ENCODE results near the gene COQ10A. TPM values are rescaled to one million over a fixed set of nuclear protein-coding genes. Genes with fewer than 3 reads are reported as not detected.

The COQ10A gene
- polyA plus RNA-seq, 1 of the 3 experiments (the other 2 are of a cell fraction), result 42.2 TPM

DNA sequence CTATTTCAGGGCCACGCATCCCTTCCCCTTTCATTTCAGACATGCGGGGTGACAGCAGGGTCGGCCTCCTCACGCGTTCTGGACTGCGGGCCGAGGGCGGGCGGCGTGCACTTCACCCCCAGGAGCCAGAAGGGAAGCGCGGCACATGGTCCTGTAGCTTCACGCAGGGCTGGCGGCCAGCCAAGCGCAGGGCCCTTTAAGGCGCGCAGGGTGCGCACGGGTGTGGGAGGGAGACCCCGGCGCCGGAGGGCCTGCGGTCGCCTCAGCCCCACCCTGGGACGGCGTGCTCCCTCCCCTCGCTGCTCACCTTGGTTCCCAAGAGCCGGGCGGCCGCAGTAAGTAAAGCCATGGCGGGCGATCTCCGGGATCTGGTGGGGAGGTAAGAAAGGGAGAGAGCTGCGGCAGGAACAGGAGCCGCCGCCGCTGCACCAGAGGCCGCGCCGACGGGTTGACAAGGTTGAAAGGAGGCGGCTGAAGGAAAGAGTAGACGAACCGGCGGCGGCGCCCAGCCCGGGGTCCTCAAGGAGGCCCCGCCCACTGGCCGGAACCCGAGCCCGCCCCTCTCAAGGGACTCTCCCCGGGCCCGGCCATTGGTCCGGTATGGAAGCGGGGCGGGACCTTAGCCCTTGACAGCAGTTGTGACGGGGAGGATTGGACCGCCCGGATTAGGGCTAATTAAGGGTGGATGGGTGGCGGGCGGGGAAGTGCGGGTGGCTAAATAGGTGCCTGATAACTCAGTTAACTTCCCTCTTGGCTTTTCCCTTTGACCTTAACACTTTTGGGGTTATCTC is 33.3 kb downstream of the COQ10A start, which contains the start of gene CS:
CS (minus strand) TSS at position 478 of the 791 bp plus-strand sequence; CDS start at position 349, 129 bp downstream.
- H3F3A ChIP-seq (replicated peaks; ENCODE audit: insufficient read depth), result peaks cover 34% of the 10 kb centered on the region
- peak within 1 kb of the TSS; percentile 92 for H3K9ac ChIP-seq
- peak within 1 kb of the TSS; percentile 83 for H2AFZ ChIP-seq (ENCODE audit: low read depth)
- peaks cover 35% of the 10 kb centered on the region for H4K20me1 ChIP-seq (ENCODE audit: insufficient read depth)
- peak; percentile 97 for DNase-seq
- peaks cover 14 to 27% of the 10 kb centered on the region in 2 experiments; a peak in 2 of 4 replicates for H3K4me1 ChIP-seq (ENCODE audit: control insufficient read depth in 1 of 2, insufficient read depth in 2 of 2, low read depth in 1 of 2, low read length in 1 of 2)
- H3K79me2 ChIP-seq (ENCODE audit: insufficient read depth), result peaks cover 64% of the 10 kb centered on the region
- POLR2A ChIA-PET, result interaction anchor here (1.0 to 2.2 kb wide), 4 partner anchors 16 to 326 kb away, joined by 3 to 12 read pairs (median 4); partner anchors contain the start of genes CNPY2, COQ10A, RAB5B and STAT2
- no peaks in the 10 kb centered on the region for H3K9me2 ChIP-seq
- peak within 1 kb of the TSS; percentile 96 for H3K4me2 ChIP-seq
- H3K27ac ChIP-seq (ENCODE audit: low read depth in 2 of 2, low read length in 1 of 2), result peak within 1 kb of the TSS; percentile 83 to 85
- no peaks in the 10 kb centered on the region for H3K27me3 ChIP-seq (ENCODE audit: insufficient read depth)
- H3K9me3 ChIP-seq, result no peaks in the 10 kb centered on the region
- CTCF ChIA-PET, result interaction anchor here (0.6 to 1.6 kb wide), 4 partner anchors 13 to 277 kb away, joined by 3 to 5 read pairs (median 4); partner anchors contain the start of genes ANKRD52 and SMARCC2
- peaks cover 4 to 28% of the 10 kb centered on the region in 2 experiments for H3K36me3 ChIP-seq (replicated peaks in 1 of 2; ENCODE audit: control insufficient read depth in 1 of 2, insufficient read depth in 2 of 2, low read length in 1 of 2)
- H3K4me3 ChIP-seq (ENCODE audit: low read depth in 2 of 2, low read length in 1 of 2), result peak within 1 kb of the TSS; percentile 78 to 92
- WGBS (ENCODE audit: low lambda C conversion rate), result 2% methylated on average over 22 of the region's 63 CpGs
- no peak for TF ChIP-seq SMC3 (IDR thresholded peaks at IDR 0.05; ENCODE audit: low read depth, low read length)
- TF ChIP-seq, protein P1, sequence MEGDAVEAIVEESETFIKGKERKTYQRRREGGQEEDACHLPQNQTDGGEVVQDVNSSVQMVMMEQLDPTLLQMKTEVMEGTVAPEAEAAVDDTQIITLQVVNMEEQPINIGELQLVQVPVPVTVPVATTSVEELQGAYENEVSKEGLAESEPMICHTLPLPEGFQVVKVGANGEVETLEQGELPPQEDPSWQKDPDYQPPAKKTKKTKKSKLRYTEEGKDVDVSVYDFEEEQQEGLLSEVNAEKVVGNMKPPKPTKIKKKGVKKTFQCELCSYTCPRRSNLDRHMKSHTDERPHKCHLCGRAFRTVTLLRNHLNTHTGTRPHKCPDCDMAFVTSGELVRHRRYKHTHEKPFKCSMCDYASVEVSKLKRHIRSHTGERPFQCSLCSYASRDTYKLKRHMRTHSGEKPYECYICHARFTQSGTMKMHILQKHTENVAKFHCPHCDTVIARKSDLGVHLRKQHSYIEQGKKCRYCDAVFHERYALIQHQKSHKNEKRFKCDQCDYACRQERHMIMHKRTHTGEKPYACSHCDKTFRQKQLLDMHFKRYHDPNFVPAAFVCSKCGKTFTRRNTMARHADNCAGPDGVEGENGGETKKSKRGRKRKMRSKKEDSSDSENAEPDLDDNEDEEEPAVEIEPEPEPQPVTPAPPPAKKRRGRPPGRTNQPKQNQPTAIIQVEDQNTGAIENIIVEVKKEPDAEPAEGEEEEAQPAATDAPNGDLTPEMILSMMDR (IDR thresholded peaks at IDR 0.05), result no peak
- TF ChIP-seq EZH2phosphoT487 (IDR thresholded peaks at IDR 0.05; ENCODE audit: borderline replicate concordance, low read depth), result no peak
- TF ChIP-seq SIN3A (IDR thresholded peaks at IDR 0.05; ENCODE audit: borderline replicate concordance, low read depth, low read length), result peak; percentile 36
- TF ChIP-seq, protein P2, sequence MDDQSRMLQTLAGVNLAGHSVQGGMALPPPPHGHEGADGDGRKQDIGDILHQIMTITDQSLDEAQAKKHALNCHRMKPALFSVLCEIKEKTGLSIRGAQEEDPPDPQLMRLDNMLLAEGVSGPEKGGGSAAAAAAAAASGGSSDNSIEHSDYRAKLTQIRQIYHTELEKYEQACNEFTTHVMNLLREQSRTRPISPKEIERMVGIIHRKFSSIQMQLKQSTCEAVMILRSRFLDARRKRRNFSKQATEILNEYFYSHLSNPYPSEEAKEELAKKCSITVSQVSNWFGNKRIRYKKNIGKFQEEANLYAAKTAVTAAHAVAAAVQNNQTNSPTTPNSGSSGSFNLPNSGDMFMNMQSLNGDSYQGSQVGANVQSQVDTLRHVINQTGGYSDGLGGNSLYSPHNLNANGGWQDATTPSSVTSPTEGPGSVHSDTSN (IDR thresholded peaks at IDR 0.05), result peak; percentile 90
- peak; percentile 69 for TF ChIP-seq GABPA (IDR thresholded peaks at IDR 0.05; ENCODE audit: low read depth)
- peak; percentile 96 for TF ChIP-seq NFIC (IDR thresholded peaks at IDR 0.05; ENCODE audit: borderline replicate concordance)
- TF ChIP-seq, protein P3, sequence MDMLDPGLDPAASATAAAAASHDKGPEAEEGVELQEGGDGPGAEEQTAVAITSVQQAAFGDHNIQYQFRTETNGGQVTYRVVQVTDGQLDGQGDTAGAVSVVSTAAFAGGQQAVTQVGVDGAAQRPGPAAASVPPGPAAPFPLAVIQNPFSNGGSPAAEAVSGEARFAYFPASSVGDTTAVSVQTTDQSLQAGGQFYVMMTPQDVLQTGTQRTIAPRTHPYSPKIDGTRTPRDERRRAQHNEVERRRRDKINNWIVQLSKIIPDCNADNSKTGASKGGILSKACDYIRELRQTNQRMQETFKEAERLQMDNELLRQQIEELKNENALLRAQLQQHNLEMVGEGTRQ (IDR thresholded peaks at IDR 0.05; ENCODE audit: borderline replicate concordance, low read depth, low read length), result no peak
- TF ChIP-seq YY1 (IDR thresholded peaks at IDR 0.05; ENCODE audit: low read depth), result peak; percentile 41; the same call in 1 of the 2 replicates
- TF ChIP-seq FOXM1 (IDR thresholded peaks at IDR 0.05; ENCODE audit: low read depth), result no peak
- TF ChIP-seq ELF1 (IDR thresholded peaks at IDR 0.05), result no peak
- peak; percentile 70; the same call in 1 of the 2 replicates for TF ChIP-seq POLR2AphosphoS5 (IDR thresholded peaks at IDR 0.05; ENCODE audit: low read depth, low read length)
- peak; percentile 77; the same call in 1 of the 2 replicates for TF ChIP-seq TAF1 (IDR thresholded peaks at IDR 0.05; ENCODE audit: borderline replicate concordance, low read depth, low read length)
- TF ChIP-seq, protein P4, sequence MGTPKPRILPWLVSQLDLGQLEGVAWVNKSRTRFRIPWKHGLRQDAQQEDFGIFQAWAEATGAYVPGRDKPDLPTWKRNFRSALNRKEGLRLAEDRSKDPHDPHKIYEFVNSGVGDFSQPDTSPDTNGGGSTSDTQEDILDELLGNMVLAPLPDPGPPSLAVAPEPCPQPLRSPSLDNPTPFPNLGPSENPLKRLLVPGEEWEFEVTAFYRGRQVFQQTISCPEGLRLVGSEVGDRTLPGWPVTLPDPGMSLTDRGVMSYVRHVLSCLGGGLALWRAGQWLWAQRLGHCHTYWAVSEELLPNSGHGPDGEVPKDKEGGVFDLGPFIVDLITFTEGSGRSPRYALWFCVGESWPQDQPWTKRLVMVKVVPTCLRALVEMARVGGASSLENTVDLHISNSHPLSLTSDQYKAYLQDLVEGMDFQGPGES (IDR thresholded peaks at IDR 0.05; ENCODE audit: low read depth, low read length), result 0 out of 2 replicates have a peak, but pooled peaks have one; percentile 23
- TF ChIP-seq RAD21 (IDR thresholded peaks at IDR 0.05; ENCODE audit: low read length), result no peak
- TF ChIP-seq, protein P5, sequence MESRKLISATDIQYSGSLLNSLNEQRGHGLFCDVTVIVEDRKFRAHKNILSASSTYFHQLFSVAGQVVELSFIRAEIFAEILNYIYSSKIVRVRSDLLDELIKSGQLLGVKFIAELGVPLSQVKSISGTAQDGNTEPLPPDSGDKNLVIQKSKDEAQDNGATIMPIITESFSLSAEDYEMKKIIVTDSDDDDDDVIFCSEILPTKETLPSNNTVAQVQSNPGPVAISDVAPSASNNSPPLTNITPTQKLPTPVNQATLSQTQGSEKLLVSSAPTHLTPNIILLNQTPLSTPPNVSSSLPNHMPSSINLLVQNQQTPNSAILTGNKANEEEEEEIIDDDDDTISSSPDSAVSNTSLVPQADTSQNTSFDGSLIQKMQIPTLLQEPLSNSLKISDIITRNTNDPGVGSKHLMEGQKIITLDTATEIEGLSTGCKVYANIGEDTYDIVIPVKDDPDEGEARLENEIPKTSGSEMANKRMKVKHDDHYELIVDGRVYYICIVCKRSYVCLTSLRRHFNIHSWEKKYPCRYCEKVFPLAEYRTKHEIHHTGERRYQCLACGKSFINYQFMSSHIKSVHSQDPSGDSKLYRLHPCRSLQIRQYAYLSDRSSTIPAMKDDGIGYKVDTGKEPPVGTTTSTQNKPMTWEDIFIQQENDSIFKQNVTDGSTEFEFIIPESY (IDR thresholded peaks at IDR 0.05; ENCODE audit: borderline replicate concordance, low read depth), result no peak
- TF ChIP-seq, protein P6, sequence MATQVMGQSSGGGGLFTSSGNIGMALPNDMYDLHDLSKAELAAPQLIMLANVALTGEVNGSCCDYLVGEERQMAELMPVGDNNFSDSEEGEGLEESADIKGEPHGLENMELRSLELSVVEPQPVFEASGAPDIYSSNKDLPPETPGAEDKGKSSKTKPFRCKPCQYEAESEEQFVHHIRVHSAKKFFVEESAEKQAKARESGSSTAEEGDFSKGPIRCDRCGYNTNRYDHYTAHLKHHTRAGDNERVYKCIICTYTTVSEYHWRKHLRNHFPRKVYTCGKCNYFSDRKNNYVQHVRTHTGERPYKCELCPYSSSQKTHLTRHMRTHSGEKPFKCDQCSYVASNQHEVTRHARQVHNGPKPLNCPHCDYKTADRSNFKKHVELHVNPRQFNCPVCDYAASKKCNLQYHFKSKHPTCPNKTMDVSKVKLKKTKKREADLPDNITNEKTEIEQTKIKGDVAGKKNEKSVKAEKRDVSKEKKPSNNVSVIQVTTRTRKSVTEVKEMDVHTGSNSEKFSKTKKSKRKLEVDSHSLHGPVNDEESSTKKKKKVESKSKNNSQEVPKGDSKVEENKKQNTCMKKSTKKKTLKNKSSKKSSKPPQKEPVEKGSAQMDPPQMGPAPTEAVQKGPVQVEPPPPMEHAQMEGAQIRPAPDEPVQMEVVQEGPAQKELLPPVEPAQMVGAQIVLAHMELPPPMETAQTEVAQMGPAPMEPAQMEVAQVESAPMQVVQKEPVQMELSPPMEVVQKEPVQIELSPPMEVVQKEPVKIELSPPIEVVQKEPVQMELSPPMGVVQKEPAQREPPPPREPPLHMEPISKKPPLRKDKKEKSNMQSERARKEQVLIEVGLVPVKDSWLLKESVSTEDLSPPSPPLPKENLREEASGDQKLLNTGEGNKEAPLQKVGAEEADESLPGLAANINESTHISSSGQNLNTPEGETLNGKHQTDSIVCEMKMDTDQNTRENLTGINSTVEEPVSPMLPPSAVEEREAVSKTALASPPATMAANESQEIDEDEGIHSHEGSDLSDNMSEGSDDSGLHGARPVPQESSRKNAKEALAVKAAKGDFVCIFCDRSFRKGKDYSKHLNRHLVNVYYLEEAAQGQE (IDR thresholded peaks at IDR 0.05; ENCODE audit: low read depth, low read length), result no peak
- no peak for TF ChIP-seq JUND (IDR thresholded peaks at IDR 0.05)
- TF ChIP-seq, protein P7, sequence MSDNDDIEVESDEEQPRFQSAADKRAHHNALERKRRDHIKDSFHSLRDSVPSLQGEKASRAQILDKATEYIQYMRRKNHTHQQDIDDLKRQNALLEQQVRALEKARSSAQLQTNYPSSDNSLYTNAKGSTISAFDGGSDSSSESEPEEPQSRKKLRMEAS (IDR thresholded peaks at IDR 0.05; ENCODE audit: low read depth), result peak; percentile 89
- no peak for TF ChIP-seq EP300 (IDR thresholded peaks at IDR 0.05; ENCODE audit: borderline replicate concordance in 1 of 2, low read depth in 1 of 2, low read length in 1 of 2)
